Measurements from ENCODE around the gene WWTR1. TPM values are rescaled to one million over a fixed set of nuclear protein-coding genes. Genes with fewer than 3 reads are reported as not detected.

The WWTR1 gene
- total RNA-seq, 2 experiments from 2014 or later: 0.19 to 0.42 TPM

- CTCF ChIA-PET: no interaction called here
- no peaks in the 10 kb centered on the region for H3K36me3 Mint-ChIP-seq (ENCODE audit: low read depth)
- H3K27me3 Mint-ChIP-seq (ENCODE audit: low read depth): peaks cover 38% of the 10 kb centered on the region
- H3K4me1 Mint-ChIP-seq (ENCODE audit: low read depth): no peaks in the 10 kb centered on the region
- no peak for DNase-seq
- H3K27ac Mint-ChIP-seq: no peak overlapping the region
- intact Hi-C loops (cut with micrococcal nuclease): no loop called here
- no peaks in the 10 kb centered on the region for H3K9me3 Mint-ChIP-seq
- no peak overlapping the region for H3K4me3 Mint-ChIP-seq
Observed at GRCh38 chr3:149650828-149651227, 7.0 kb downstream of the WWTR1 start.

- Mint-ChIP-seq H3K9me3 (no peaks in the 10 kb centered on the region), H3K4me1 (ENCODE audit: low read depth) (no peaks in the 10 kb centered on the region), H3K27me3 (ENCODE audit: low read depth) (peaks cover 23% of the 10 kb centered on the region), H3K4me3 (no peak overlapping the region), H3K36me3 (ENCODE audit: low read depth) (no peaks in the 10 kb centered on the region), H3K27ac (no peak overlapping the region)
- intact Hi-C loops (cut with micrococcal nuclease): no loop called here
- no peak for DNase-seq
- CTCF ChIA-PET: interaction anchor here (0.6 kb wide), 1 partner anchor 23 kb away, joined by 3 read pairs; no protein-coding TSS in a partner anchor
Observed at GRCh38 chr3:149648525-149648924, 9.3 kb downstream of the WWTR1 start.

GRCh38 chr3:149647812-149648211 is 10.0 kb downstream of the WWTR1 start:
- CTCF ChIA-PET: no interaction called here
- Mint-ChIP-seq H3K36me3 (ENCODE audit: low read depth) (no peaks in the 10 kb centered on the region), H3K4me1 (ENCODE audit: low read depth) (no peaks in the 10 kb centered on the region), H3K27ac (no peak overlapping the region), H3K4me3 (no peak overlapping the region), H3K27me3 (ENCODE audit: low read depth) (peaks cover 23% of the 10 kb centered on the region), H3K9me3 (no peaks in the 10 kb centered on the region)
- no peak for DNase-seq
- intact Hi-C loops (cut with micrococcal nuclease): no loop called here

- no peak overlapping the region for H3K4me3 Mint-ChIP-seq
- H3K4me1 Mint-ChIP-seq (ENCODE audit: low read depth): no peaks in the 10 kb centered on the region
Observed at GRCh38 chr3:149647285-149647684, 10.5 kb downstream of the WWTR1 start.

GRCh38 chr3:149646181-149646766 is 11.6 kb downstream of the WWTR1 start:
- CTCF ChIA-PET: interaction anchor here (0.8 kb wide), 1 partner anchor 16 kb away, joined by 4 read pairs; no protein-coding TSS in a partner anchor
- Mint-ChIP-seq H3K4me3 (no peak overlapping the region), H3K36me3 (ENCODE audit: low read depth) (no peaks in the 10 kb centered on the region), H3K4me1 (ENCODE audit: low read depth) (no peaks in the 10 kb centered on the region), H3K27ac (no peak overlapping the region), H3K9me3 (no peaks in the 10 kb centered on the region), H3K27me3 (ENCODE audit: low read depth) (peaks cover 20% of the 10 kb centered on the region)
- intact Hi-C loops (cut with micrococcal nuclease): no loop called here
- no peak for DNase-seq

More at GRCh38 chr3:149647285-149647684, 10.5 kb downstream of the WWTR1 start:
- intact Hi-C loops (cut with micrococcal nuclease): no loop called here
- Mint-ChIP-seq H3K9me3 (no peaks in the 10 kb centered on the region), H3K36me3 (ENCODE audit: low read depth) (no peaks in the 10 kb centered on the region), H3K27ac (no peak overlapping the region), H3K27me3 (ENCODE audit: low read depth) (peaks cover 23% of the 10 kb centered on the region)
- CTCF ChIA-PET: no interaction called here
- DNase-seq: no peak

- Mint-ChIP-seq H3K4me1 (ENCODE audit: low read depth) (no peaks in the 10 kb centered on the region), H3K9me3 (no peaks in the 10 kb centered on the region), H3K27ac (no peak overlapping the region), H3K27me3 (ENCODE audit: low read depth) (peaks cover 6% of the 10 kb centered on the region), H3K4me3 (no peak overlapping the region), H3K36me3 (ENCODE audit: low read depth) (no peaks in the 10 kb centered on the region)
- intact Hi-C loops (cut with micrococcal nuclease): no loop called here
- no peak for DNase-seq
- CTCF ChIA-PET: no interaction called here
Observed at GRCh38 chr3:149643963-149644362, 13.9 kb downstream of the WWTR1 start.

GRCh38 chr3:149643482-149643798 is 14.4 kb downstream of the WWTR1 start:
- H3K4me3 Mint-ChIP-seq: no peak overlapping the region
- H3K4me1 Mint-ChIP-seq (ENCODE audit: low read depth): no peaks in the 10 kb centered on the region
- no peaks in the 10 kb centered on the region for H3K36me3 Mint-ChIP-seq (ENCODE audit: low read depth)
- CTCF ChIA-PET: interaction anchor here (1.1 kb wide), 1 partner anchor 179 kb away, joined by 3 read pairs; no protein-coding TSS in a partner anchor
- no peak for DNase-seq
- peaks cover 3% of the 10 kb centered on the region for H3K27me3 Mint-ChIP-seq (ENCODE audit: low read depth)
- H3K9me3 Mint-ChIP-seq: no peaks in the 10 kb centered on the region
- H3K27ac Mint-ChIP-seq: no peak overlapping the region
- intact Hi-C loops (cut with micrococcal nuclease): no loop called here

GRCh38 chr3:149640976-149641728 is 16.7 kb downstream of the WWTR1 start:
- peaks cover 1% of the 10 kb centered on the region for H3K27me3 Mint-ChIP-seq (ENCODE audit: low read depth)
- no peaks in the 10 kb centered on the region for H3K36me3 Mint-ChIP-seq (ENCODE audit: low read depth)
- no peaks in the 10 kb centered on the region for H3K4me1 Mint-ChIP-seq (ENCODE audit: low read depth)
- DNase-seq: no peak
- CTCF ChIA-PET: interaction anchor here (1.4 kb wide), 1 partner anchor 111 kb away, joined by 4 read pairs; no protein-coding TSS in a partner anchor
- H3K4me3 Mint-ChIP-seq: no peak overlapping the region
- H3K9me3 Mint-ChIP-seq: no peaks in the 10 kb centered on the region
- intact Hi-C loops (cut with micrococcal nuclease): no loop called here
- H3K27ac Mint-ChIP-seq: no peak overlapping the region

- Mint-ChIP-seq H3K9me3 (no peaks in the 10 kb centered on the region), H3K4me1 (ENCODE audit: low read depth) (no peaks in the 10 kb centered on the region), H3K36me3 (ENCODE audit: low read depth) (no peaks in the 10 kb centered on the region), H3K27me3 (ENCODE audit: low read depth) (peaks cover 8% of the 10 kb centered on the region), H3K27ac (no peak overlapping the region), H3K4me3 (no peak overlapping the region)
- CTCF ChIA-PET: no interaction called here
- no peak for DNase-seq
- intact Hi-C loops (cut with micrococcal nuclease): no loop called here
Observed at GRCh38 chr3:149639093-149639486, 18.7 kb downstream of the WWTR1 start.

- intact Hi-C loops (cut with micrococcal nuclease): no loop called here
- CTCF ChIA-PET: no interaction called here
- no peak overlapping the region for H3K27ac Mint-ChIP-seq
- H3K27me3 Mint-ChIP-seq (ENCODE audit: low read depth): peaks cover 13% of the 10 kb centered on the region
- DNase-seq: no peak
- H3K9me3 Mint-ChIP-seq: no peaks in the 10 kb centered on the region
- H3K4me3 Mint-ChIP-seq: no peak overlapping the region
- H3K4me1 Mint-ChIP-seq (ENCODE audit: low read depth): no peaks in the 10 kb centered on the region
- no peaks in the 10 kb centered on the region for H3K36me3 Mint-ChIP-seq (ENCODE audit: low read depth)
Observed at GRCh38 chr3:149638228-149639092, 19.4 kb downstream of the WWTR1 start.

- no peaks in the 10 kb centered on the region for H3K36me3 Mint-ChIP-seq (ENCODE audit: low read depth)
- CTCF ChIA-PET: no interaction called here
- H3K4me3 Mint-ChIP-seq: no peak overlapping the region
- H3K27me3 Mint-ChIP-seq (ENCODE audit: low read depth): peaks cover 19% of the 10 kb centered on the region
- intact Hi-C loops (cut with micrococcal nuclease): no loop called here
- H3K27ac Mint-ChIP-seq: no peak overlapping the region
- no peaks in the 10 kb centered on the region for H3K4me1 Mint-ChIP-seq (ENCODE audit: low read depth)
- H3K9me3 Mint-ChIP-seq: no peaks in the 10 kb centered on the region
- no peak for DNase-seq
Observed at GRCh38 chr3:149635396-149635795, 22.4 kb downstream of the WWTR1 start.

GRCh38 chr3:149634573-149634972 is 23.3 kb downstream of the WWTR1 start:
- CTCF ChIA-PET: no interaction called here
- H3K4me3 Mint-ChIP-seq: no peak overlapping the region

More at GRCh38 chr3:149634573-149634972, 23.3 kb downstream of the WWTR1 start:
- Mint-ChIP-seq H3K27me3 (ENCODE audit: low read depth) (peaks cover 19% of the 10 kb centered on the region), H3K4me1 (ENCODE audit: low read depth) (no peaks in the 10 kb centered on the region), H3K27ac (no peak overlapping the region), H3K9me3 (no peaks in the 10 kb centered on the region), H3K36me3 (ENCODE audit: low read depth) (no peaks in the 10 kb centered on the region)
- DNase-seq: no peak
- intact Hi-C loops (cut with micrococcal nuclease): no loop called here

Measured in activated naive CD4-positive, alpha-beta T cell treated with anti-CD3 and anti-CD28 coated beads for 36 hours (primary cell).